HuH-7.5 (cell line): ENCODE data around the gene AZGP1.
"Not testable (repeated sequence)": the region's sequence is repeated elsewhere in the genome, so short reads cannot be mapped to it uniquely, and the experiment has no call there.

Experiments used
- DNase-seq: peaks from one replicate; pipeline ENCODE4 v3.0.0; 2011; ENCODE audit warnings: low spot score

AZGP1 gene

DNA sequence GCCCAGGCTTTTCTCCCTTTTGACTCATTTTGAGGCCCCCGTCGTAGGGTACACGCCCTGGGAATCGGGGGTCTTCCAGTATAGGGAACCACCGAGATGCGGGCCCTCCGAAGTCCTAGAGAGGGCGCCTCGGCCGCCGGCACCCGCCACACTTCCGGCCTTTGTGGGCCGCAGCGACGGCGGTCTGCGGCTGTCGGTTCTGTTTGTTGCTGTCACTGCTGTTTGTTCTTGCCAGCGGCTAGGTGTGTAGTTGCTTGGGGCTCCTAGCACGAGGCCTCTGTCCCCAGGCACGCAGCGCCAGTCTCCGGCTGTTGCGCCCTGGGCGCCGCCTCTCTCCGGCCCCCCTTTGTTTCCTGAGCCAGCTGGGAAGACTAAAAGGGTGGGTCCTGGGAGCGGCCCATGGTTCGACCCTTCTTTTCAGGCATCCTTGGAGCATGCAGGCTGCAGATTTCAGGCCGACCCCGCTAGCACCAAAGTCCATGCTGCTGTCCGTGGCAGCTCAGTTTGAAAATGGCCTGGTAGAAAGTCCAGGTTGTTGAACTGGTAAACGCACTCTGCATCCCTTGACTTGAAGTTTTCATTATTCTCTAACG, 21.8 kb upstream of the AZGP1 start:
- no peak for DNase-seq

DNA sequence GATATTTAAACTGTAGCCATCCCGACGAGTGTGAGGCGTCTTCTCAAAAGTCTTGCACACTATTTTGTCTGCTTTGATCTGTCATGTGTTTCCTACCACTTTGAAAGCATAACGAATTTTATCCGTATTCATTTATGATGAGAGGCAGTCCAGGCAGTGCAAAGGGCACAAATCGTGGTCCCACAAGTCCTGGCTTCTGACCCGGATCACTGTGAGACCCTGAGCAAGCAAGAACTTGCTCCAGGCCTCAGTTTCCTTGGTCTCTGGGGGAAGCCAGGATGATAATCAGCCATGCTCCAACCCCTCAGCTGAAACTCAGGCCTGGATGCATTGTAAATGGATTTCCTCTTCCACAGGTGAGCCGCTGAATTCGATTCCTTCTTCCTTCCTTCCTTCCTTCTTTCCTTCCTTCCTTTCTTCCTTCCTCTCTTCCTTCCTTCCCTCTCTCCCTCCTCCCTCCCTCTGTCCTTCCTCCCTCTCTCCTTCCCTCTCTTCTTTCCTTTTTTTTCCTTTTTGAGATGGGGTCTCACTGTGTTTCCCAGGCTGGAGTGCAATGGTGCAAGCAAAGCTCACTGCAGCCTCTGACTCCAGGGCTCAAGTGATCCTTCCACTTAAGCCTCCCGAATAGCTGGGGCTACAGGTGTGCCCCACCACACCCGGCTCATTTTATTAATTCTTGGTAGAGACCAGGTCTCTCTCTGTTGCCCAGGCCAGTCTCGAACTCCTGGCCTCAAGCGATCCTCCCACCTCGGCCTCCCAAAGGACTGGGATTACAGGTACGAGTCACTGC, 21.1 kb upstream of the AZGP1 start:
- no peak for DNase-seq

DNA sequence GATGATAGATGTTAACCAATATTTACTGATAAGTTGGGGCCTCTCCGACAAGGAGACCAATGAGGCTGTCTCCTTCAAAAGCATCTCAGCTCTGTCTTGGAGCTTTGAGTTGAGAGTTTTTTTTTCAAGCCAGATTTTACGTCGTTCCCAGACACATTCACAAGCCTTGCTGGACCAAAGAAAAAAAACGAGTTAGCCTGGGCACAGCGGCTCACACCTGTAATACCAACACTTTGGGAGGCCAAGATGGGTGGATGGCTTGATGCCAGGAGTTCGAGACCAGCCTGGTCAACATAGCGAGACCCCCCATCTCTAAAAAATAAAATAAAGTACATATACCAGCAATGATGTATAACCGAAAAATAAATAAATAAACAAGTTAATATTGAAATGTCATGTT, 19.0 kb upstream of the AZGP1 start:
- DNase-seq, result no peak

DNA sequence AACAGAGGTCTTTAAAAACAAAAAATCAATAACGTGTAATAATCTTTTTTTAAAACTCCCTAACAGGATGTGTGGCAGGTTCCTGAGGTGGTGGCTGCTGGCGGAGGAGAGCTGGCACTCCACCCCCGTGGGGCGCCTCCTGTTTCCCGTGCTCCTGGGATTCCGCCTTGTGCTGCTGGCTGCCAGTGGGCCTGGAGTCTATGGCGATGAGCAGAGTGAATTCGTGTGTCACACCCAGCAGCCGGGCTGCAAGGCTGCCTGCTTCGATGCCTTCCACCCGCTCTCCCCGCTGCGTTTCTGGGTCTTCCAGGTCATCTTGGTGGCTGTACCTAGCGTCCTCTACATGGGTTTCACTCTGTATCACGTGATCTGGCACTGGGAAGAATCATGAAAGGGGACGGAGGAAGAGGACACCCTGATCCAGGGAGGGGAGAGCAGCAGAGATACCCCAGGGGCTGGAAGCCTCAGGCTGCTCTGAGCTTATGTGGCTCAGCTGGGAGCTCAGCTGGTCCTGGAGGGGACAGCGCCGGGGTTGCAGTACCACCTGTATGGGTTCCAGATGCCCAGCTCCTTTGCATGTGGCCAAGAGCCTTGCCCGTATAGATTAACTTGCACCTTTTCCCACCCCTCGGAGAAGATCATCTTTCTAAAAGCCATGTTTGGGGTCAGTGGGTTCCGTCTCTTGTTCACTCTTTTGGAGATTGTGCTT, 16.7 kb upstream of the AZGP1 start:
- no peak for DNase-seq

- DNase-seq, result not testable (repeated sequence)
Measured at GRCh38 chr7:99991543-99991942, 15.7 kb upstream of the AZGP1 start.

DNA sequence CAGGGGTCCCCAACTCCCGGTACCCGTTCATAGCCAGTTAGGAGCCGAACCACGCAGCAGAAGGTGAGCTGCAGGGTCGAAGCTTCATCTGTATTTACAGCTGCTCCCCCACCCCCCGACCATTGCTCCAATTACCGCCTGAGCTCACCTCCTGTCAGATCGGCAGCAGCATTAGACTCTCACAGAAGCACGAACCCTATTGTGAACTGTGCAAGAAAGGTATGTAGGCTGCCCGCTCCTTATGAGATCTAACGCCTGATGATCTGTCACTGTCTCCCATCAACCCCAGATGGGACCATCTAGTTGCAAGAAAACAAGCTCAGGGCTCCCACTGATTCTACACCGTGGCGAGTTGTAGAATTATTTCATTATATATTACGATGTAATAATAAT, 14.6 kb upstream of the AZGP1 start:
- DNase-seq, result no peak

DNA sequence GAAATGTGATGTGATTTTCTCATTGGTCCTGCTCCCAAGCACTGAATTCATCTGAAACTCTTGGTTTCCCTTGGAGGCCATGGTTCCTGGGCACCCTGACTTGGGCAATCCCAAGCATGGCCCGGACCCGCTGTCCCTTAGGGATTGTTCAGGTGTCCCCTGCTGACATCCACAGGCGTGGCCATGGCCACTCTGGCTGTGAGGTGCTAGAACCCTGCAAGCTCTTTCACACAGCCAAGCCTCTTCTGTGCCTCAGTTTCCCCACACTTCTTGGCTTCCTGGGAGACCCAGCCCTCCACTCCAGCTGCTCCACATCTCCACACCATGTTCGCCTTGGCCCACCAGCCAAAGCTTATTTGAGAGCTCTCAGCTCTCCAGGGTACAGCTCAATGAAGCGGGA, 12.0 kb upstream of the AZGP1 start:
- no peak for DNase-seq

DNA sequence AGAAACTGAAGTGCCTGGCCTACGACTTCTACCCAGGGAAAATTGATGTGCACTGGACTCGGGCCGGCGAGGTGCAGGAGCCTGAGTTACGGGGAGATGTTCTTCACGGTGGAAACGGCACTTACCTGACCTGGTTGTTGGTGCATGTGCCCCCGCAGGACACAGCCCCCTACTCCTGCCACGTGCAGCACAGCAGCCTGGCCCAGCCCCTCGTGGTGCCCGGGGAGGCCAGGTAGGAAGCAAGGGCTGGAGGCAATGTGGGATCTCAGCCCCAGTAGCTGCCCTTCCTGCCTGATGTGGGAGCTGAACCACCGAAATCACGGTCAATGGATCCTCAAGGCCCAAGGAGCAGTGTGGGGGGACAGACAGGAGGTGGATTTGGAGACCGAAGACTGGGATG, 11.5 kb upstream of the AZGP1 start:
- DNase-seq, result not testable (repeated sequence)

GRCh38 chr7:99984593-99984992, 8.8 kb upstream of the AZGP1 start:
- no peak for DNase-seq

- not testable (repeated sequence) for DNase-seq
Measured at GRCh38 chr7:99981066-99981465, 5.2 kb upstream of the AZGP1 start.

- DNase-seq, result not testable (repeated sequence)
Measured at GRCh38 chr7:99980448-99980872, 4.6 kb upstream of the AZGP1 start.

DNA sequence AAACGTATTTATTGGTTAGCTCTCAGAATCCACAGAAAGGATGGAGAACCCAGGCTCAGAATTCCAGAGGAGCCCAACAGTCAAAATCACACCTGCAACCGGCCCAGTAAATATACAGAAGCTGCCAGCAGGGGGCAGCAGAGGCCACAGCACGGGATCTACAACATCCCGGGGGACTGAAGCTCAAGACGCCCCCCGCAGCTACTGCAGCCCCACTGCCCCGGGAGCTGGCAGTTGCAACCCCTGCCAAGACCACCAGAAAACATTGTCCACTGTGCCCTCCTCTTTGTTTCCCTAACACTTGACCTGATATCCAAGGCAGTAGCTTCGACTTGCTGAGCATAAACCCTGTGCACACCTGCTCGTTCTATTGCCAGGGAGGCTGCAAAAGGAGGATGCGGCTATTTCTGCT, 4.0 kb upstream of the AZGP1 start:
- DNase-seq, result not testable (repeated sequence)

GRCh38 chr7:99976626-99977025, 795 bp upstream of the AZGP1 start:
- no peak for DNase-seq

- no peak for DNase-seq
Measured at GRCh38 chr7:99974681-99975080, 1.1 kb downstream of the AZGP1 start.

DNA sequence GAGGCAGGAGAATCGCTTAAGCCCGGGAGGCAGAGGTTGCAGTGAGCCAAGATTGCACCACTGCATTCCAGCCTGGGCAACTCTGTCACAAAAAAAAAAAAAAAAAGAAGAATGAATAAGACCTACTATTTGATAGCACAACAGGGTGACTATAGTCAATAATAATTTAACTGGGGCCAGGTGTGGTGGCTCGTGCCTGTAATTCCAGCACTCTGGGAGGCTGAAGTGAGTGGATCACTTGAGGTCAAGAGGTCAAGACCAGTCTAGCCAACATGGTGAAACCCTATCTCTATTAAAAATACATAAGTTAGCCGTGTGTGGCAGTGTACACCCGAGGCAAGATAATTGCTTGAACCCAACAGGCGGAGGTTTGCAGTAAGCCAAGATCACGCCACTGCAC, 2.0 kb downstream of the AZGP1 start:
- not testable (repeated sequence) for DNase-seq

DNA sequence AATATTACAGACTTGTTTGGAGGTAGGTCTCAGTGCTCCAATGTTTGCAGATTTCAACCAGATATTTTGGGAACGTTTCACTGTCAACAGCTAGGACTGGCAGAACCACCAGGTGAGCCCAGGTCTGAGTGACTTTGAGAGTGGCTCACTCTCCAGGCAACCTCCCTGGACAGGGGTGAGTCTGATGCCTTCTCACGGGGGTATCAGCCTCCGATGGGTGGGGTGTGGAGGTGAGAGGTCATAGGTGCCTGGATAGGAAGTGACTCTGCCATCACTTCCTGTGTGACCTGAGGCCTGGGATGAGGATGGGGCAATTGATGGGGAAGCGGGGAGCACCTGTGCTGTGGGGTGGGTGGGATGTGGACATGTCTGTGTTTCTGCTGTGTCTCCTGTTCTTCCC, 4.6 kb downstream of the AZGP1 start:
- DNase-seq, result no peak

DNA sequence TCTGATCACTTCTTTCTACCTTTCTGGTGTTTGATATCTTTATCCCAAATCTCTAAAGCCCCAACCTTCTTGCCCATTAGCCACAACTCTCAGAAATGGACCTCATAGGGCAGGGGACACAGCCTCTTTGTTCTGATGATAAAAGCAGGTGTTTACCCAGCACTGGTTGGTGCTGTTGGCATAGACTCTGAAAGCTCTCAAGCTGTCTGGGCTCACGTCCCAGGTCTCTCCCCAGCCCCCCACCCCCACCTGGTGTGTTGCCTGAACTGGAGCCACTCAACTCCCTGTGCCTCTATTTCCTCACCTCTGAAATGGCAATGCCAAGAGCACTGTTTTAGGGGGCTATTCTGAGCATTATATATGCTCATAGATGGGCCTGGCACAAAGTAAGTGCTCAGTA, 6.0 kb downstream of the AZGP1 start:
- DNase-seq, result not testable (repeated sequence)

- no peak for DNase-seq
Measured at GRCh38 chr7:99969298-99969697, 6.5 kb downstream of the AZGP1 start.

DNA sequence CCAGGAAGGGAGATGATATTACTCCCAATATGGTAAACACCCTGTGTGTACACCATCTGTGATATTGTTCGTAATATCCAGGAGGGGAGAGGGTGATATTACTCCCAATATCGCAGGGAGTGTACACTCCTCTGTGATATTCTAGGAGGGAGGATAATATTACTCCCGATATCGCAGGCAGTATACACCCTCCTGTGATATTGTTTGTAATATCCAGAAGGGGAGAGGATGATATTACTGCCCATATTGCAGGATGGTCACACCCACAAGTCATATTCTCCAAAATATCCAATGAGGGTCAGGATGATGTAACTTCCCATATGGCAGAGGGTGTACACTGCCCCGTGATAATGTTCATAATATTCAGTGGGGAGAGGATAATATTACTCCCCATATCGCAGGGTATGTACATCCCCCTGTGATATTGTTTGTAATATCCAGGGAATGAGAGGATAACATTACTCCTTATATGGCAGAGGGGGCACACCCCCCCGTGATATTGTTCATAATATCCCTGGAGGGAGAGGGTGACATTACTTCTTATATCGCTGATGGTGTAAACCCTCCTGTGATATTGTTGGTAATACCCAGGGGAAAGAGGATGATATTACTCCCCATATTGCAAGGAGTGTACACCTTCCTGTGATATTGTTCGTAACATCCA, 17.1 kb downstream of the AZGP1 start:
- no peak for DNase-seq

GRCh38 chr7:99955247-99955646, 20.6 kb downstream of the AZGP1 start:
- no peak for DNase-seq

GRCh38 chr7:99954643-99955042, 21.2 kb downstream of the AZGP1 start:
- DNase-seq, result not testable (repeated sequence)

DNA sequence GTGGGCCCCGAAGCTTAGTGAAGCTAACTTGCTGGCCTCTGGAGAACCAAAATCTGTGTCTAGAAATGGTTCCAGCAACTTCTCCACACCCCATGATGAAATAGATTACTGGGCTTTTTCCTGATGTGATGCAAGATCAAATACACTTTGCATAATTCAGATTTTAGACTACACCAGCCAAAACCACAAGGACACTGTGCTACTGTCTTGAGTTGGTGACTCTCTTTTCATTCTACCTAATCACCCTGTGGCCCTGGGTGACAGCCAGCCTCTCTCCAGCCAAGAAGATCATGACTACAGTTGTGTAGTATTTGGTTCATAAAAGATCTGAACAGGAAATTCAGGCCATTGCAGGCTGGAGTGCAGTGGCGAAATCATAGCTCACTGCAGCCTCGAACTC, 22.2 kb downstream of the AZGP1 start:
- no peak for DNase-seq

GRCh38 chr7:99952649-99953048, 23.2 kb downstream of the AZGP1 start:
- DNase-seq, result not testable (repeated sequence)
